GM18870 (cell line): ENCODE results near the gene SUMF1.

Experiments used
- ATAC-seq: cut with Tn5 transposase; IDR thresholded peaks from one replicate; pipeline ENCODE4 v1.9.1; 2021; ENCODE audit warnings: moderate library complexity; ENCODE audit not compliant: unreplicated experiment

Gene SUMF1

DNA sequence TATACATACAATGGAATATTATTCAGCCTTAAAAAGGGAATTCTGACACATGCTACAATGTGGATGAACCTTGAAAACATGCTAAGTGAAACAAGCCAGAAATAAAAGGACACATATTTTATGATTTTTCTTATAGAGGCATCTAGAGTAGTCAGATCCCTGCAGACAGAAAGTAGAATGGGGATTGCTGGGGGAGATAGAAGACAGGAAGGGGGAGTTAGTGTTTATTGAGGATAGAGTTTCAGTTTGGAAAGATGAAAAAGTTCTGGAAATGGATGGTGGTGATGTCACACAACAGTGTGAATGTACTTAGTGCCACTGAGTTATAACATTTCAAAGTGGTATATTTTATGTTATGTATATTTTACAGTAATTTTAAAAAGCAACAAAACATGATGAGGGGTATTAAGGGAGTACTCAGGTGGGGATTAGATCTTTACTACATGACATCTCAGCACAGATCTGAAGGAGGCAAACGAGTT is 30.8 kb upstream of the SUMF1 start:
- ATAC-seq = no peak

DNA sequence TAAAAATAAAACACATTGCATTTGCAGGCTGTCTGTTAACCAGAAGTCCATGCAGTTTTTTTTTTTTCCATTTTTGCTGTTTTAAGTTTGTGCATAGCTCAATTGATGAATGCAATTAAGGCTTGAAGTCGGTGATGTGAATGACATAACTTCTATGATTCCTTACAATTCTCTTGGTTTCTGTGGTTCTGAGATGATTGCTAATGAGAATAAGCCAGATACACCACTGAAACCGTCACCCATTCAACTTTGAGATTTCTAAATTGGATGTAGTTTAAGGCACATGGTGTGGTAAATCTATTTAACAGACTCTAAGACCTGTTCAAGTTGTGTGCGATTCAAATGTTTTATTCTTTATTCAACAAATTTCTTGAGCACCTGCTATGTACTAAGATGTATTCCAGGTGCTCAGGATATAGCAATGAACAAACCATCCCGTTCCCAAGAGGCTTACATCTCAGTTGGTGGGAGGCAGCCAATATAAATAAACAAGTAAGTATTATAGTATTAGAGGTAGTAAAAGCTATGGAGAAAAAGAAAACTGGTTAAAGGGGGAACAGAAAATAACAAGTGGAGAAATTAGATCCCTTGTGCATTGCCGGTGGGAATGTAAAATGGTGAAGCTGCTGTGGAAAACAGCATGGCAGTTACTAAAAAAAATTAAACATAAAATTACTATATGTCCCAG is 30.1 kb upstream of the SUMF1 start:
- no peak for ATAC-seq

GRCh38 chr3:4496087-4496452 is 29.0 kb upstream of the SUMF1 start:
- ATAC-seq = no peak

- no peak for ATAC-seq
These were observed 28.4 kb upstream of the SUMF1 start for GRCh38 chr3:4495294-4496086.

DNA sequence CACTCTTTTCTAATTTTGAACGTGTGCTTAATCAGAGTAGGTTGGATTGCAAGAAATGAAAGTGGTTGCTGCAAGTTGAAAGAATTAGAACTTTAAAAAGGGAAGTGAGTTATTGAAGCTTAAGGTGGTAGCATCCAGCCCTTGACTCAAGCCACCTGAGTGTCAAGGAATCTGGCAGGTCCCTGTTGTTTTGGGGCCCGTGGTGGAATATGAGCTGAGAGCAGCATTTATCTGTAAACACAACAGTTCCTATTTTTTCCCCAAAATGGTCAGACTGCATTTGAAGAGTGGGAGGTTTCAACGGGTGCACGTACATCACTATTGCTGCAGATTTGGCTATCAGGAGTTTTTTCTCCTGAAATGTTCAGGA is 27.8 kb upstream of the SUMF1 start:
- ATAC-seq = peak; percentile 24

DNA sequence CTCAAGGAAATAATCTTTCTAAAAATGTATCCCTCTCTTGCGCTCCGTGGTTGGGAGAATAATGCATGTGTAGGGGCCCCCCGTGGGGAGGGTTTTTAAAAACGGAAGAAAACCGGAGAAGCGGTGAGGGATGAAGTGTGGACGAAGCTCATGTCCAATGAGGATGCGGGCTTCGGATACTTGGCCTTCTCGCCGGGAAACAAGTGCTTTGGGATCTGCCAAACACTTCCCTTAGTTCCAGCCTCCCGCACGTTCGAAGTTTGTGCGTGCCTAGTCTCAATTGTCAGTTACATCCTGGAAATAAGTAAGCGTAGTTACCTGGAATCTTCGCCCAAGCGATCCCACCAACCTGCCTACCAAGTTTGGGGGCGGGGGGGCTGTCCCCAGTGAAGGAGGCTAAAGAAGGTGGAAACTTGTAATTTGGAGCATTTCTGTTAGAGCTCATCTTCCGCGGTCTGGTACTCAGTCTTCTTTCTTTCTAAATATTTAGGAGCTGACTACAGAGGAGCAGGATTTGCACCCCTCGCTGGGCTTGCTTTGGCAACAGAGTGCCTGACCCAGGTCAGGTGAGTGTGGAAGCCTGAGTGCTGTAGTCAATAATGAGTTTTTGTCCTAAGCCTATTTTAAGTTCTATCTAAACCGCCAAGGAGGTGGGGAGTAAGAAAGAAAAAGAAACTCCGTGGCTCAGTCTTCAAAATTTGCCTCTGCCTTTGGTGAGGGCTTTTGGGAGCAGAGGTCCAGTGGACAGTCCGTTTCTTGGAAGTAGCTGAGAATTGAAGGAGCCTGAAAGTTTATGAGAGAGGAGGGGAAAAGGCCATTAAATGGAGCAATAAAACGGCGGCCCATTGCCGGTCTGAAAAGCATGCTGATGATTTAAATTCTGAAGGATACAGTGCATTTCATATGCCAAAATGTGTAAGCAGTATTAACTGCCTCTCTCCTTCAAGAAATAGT is 27.1 kb upstream of the SUMF1 start:
- ATAC-seq = no peak

GRCh38 chr3:4493014-4493940 is 26.2 kb upstream of the SUMF1 start, which contains the start of gene ITPR1:
TSS of gene ITPR1 (plus strand) at chr3:4493348. CDS start at chr3:4516492, 23,144 bp downstream.
- peak; percentile 85 for ATAC-seq

DNA sequence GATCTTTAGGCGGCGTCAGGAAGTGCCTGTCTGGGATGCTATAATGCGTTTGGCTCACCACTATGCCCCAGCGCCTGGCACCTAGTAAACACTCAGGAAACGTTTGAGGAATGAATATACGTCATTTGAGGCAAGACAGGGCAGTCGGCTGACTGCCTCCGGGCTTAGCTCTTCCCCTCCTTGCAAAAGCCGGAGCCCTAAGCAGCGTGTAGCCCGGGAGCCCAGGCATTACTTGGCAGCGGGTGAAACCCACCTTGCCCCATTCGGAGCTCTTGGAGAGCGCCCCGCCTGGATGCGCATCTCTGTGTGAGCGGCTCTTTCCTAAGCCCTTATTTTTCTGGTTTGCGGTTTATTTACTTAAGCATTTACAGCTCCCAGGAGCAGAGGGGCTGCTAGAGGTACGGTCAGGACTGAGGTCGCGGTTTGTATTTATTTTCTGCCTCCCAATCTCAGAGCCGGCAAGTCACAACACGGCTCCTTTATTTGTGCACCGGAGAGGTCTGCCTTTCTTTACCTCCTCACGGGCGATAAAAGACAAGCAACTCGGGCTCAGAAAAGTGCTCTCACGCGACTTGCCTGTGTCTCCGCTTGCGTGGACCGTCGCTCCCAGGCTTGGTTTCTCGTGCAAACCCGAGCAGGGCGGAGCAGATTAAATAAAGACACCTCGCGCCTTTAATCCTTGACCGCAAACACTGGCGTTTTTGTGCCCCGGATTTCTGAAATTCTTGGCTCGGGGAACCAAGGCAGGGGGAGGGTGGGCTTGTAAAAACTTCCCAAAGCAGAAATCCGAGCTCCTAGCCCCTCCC is 25.3 kb upstream of the SUMF1 start:
- ATAC-seq = no peak

DNA sequence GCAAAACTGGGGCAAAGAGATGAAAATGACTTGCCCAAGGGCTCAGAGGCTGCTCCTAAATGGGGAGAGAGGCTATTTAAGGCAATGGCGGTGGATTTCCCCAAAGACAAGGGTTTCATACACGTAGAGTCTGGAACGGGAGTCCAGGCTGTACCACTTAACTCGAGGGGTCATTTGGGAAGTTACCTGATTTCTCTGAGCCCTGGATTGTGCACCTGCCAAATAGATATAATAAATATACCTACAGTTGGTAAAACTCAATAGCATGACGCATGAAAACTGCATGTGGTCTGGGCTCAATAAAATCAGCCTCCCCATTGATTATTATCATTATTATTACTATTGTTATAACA is 24.8 kb upstream of the SUMF1 start:
- no peak for ATAC-seq

GRCh38 chr3:4478261-4478660 is 11.2 kb upstream of the SUMF1 start:
- no peak for ATAC-seq

GRCh38 chr3:4476496-4476895 is 9.4 kb upstream of the SUMF1 start:
- no peak for ATAC-seq

DNA sequence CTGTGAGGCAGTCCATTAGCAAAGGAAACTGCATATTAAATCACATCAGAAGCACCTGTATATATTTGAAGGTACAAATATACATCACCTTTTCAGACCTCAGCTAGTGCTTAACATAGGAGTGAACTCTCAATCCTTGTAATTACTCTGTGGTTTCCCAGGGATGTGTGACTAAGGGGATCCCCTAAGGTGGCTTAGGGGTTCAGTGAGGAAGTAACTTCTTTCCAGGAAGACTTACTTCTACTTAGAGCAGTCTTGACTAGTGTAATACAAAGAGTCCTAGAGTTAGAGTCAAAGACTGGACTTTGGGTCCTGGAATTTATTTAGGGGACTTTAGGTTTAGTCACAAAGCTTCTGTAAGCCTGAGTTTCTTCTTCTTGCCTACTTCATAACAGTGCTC is 8.7 kb upstream of the SUMF1 start:
- no peak for ATAC-seq

DNA sequence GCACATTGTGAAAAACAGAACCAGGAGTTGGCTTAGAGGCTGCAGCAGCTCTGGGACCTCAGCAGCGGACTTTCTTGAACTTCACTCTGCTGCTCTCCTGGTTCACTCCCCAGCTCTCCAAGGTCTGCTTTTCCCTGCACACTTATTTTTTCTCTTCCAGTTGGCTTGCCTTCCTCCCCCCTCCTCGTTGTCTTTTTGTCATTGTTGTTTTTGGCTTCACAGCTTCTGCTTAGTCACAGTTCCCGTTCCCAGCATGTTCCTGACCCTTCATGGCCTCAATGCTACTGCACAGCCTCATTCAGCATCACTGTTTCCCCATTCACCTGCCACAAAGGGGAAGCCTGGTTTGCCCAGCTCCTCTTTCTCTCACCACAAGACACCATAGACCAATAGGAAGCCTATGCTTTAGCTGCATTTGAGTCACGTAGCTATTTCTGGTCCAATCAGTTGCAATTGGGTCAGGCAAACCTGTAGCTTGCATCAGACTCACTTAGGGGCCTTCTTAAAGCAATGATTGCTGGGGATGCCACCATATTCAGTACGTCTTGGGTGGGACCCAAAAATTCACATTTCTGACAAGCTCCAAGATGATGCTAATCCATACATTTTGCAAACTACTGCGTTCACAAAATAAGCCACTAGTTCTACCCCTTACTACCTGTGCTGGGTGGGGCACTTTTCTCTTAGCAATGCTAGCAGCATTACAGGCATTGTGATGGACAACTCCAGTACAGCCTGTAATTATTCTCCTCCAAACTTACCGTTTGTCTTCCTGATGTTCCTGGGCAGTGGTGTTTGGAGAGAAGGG is 7.8 kb upstream of the SUMF1 start:
- ATAC-seq = peak; percentile 73

GRCh38 chr3:4472766-4473165 is 5.7 kb upstream of the SUMF1 start:
- no peak for ATAC-seq

- ATAC-seq = no peak
These were observed 5.2 kb upstream of the SUMF1 start for GRCh38 chr3:4472312-4472711.

GRCh38 chr3:4471907-4472306 is 4.8 kb upstream of the SUMF1 start:
- ATAC-seq = no peak

DNA sequence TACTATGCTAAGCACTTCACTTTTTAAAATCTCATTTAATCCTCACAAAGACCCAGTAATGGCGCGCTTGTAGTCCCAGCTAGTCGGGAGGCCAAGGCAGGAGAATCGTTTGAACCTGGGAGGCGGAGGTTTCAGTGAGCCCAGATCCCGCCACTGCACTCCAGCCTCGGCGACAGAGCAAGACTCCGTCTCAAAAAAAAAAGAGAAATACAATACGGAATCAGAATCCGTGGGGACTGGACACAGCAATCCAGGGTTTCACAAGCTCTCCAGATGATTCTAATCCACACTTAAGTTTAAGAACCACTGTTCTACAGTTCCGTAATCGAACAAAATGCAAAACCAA is 426 bp upstream of the SUMF1 start:
- ATAC-seq = no peak

GRCh38 chr3:4464576-4464975 is 2.5 kb downstream of the SUMF1 start:
- no peak for ATAC-seq
